Calu3 (cell line): ENCODE data around the gene IL1RAPL2. TPM values are rescaled to one million over a fixed set of nuclear protein-coding genes. Genes with fewer than 3 reads are reported as not detected.

Experiments
- BruUV-seq: library from RNA; stranded (reverse); fragments of 400-500 nt; replicated peaks from 2 replicates; lab custom pipeline; 2021; lab: Mats Ljungman, UMichigan
- CTCF ChIA-PET: fragments of 300-600 bp; sonication (Branson Sonifier 250); formaldehyde crosslinking; loops from one replicate; lab custom pipeline; 2022; ENCODE audit warnings: antibody characterized with exemption; lab: Charles Lee
- DNase-seq: peaks from one replicate; pipeline ENCODE4 v3.0.0; 2022
- H3K27ac Mint-ChIP-seq: one replicate; pipeline ENCODE4 v1.8.0; 2022; ENCODE audit warnings: mixed read lengths; ENCODE audit not compliant: unreplicated experiment
- H3K27me3 Mint-ChIP-seq: one replicate; pipeline ENCODE4 v1.8.0; 2022; ENCODE audit warnings: mixed read lengths; ENCODE audit not compliant: unreplicated experiment
- H3K36me3 Mint-ChIP-seq: one replicate; pipeline ENCODE4 v1.8.0; 2022; ENCODE audit warnings: mild to moderate bottlenecking, moderate library complexity, mixed read lengths; ENCODE audit not compliant: insufficient read depth, unreplicated experiment
- H3K4me1 Mint-ChIP-seq: one replicate; pipeline ENCODE4 v1.8.0; 2022; ENCODE audit warnings: mild to moderate bottlenecking, low read depth, mixed read lengths; ENCODE audit not compliant: unreplicated experiment
- H3K4me3 Mint-ChIP-seq: one replicate; pipeline ENCODE4 v1.8.0; 2022; ENCODE audit warnings: mild to moderate bottlenecking, low read depth, moderate library complexity, mixed read lengths; ENCODE audit not compliant: unreplicated experiment
- H3K9me3 Mint-ChIP-seq: one replicate; pipeline ENCODE4 v1.8.0; 2022; ENCODE audit warnings: low read depth, mixed read lengths; ENCODE audit not compliant: unreplicated experiment
- intact Hi-C: fragments of 100-400 bp; cut with micrococcal nuclease; formaldehyde crosslinking; loops from one replicate; pipeline ENCODE4 v1.10.0; 2022; ENCODE audit not compliant: unreplicated experiment
- total RNA-seq: library from RNA; stranded (reverse); gene quantifications from 2 replicates; pipeline ENCODE4 v1.2.3, GENCODE V29; 2022
- TF ChIP-seq, protein P1 (sequence below): fragments of 200-600 bp; IDR thresholded peaks from one replicate; pipeline ENCODE4 v1.8.0; 2022; ENCODE audit warnings: antibody characterized with exemption; ENCODE audit not compliant: unreplicated experiment

The IL1RAPL2 gene
- total RNA-seq, 1 experiment from 2014 or later = not detected

GRCh38 chrX:104833401-104833800 lies 267.4 kb downstream of the IL1RAPL2 start:
- CTCF ChIA-PET = no interaction called here
- no peak overlapping the region for H3K4me3 Mint-ChIP-seq
- no peaks in the 10 kb centered on the region for H3K9me3 Mint-ChIP-seq
- no peak for DNase-seq
- no peaks in the 10 kb centered on the region for H3K4me1 Mint-ChIP-seq
- no peak overlapping the region for H3K27ac Mint-ChIP-seq
- TF ChIP-seq, protein P1, sequence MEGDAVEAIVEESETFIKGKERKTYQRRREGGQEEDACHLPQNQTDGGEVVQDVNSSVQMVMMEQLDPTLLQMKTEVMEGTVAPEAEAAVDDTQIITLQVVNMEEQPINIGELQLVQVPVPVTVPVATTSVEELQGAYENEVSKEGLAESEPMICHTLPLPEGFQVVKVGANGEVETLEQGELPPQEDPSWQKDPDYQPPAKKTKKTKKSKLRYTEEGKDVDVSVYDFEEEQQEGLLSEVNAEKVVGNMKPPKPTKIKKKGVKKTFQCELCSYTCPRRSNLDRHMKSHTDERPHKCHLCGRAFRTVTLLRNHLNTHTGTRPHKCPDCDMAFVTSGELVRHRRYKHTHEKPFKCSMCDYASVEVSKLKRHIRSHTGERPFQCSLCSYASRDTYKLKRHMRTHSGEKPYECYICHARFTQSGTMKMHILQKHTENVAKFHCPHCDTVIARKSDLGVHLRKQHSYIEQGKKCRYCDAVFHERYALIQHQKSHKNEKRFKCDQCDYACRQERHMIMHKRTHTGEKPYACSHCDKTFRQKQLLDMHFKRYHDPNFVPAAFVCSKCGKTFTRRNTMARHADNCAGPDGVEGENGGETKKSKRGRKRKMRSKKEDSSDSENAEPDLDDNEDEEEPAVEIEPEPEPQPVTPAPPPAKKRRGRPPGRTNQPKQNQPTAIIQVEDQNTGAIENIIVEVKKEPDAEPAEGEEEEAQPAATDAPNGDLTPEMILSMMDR = no peak
- intact Hi-C loops = no loop called here
- BruUV-seq = no TSS peak
- H3K36me3 Mint-ChIP-seq = no peaks in the 10 kb centered on the region
- no peaks in the 10 kb centered on the region for H3K27me3 Mint-ChIP-seq

GRCh38 chrX:104842646-104843045 lies 276.6 kb downstream of the IL1RAPL2 start:
- Mint-ChIP-seq H3K4me3 (no peak overlapping the region), H3K4me1 (no peaks in the 10 kb centered on the region), H3K27me3 (no peaks in the 10 kb centered on the region), H3K9me3 (peaks cover 4% of the 10 kb centered on the region), H3K27ac (no peak overlapping the region), H3K36me3 (no peaks in the 10 kb centered on the region)
- intact Hi-C loops = no loop called here
- no TSS peak for BruUV-seq
- TF ChIP-seq, protein P1 = no peak
- no peak for DNase-seq
- CTCF ChIA-PET = no interaction called here

DNA sequence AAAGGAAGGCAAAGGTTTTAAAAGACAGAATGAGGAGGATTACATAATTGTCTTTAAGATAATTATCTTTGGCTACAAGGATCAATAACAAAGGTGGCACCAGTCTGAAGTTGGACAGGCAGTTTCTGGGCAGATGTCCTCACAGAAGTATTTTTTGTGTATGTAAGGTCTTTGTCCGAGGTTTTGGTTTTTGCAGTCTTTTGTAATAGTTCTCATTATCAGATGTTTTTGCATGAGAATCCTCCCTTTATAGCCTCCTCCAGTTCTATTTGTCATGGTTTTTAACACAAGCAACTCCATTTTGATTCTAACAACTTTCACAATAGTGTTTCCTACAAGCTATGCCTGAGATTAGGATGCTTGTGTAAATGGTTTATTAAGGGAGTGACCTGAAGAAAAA lies 286.2 kb downstream of the IL1RAPL2 start:
- Mint-ChIP-seq H3K9me3 (peaks cover 3% of the 10 kb centered on the region), H3K27ac (no peak overlapping the region), H3K36me3 (no peaks in the 10 kb centered on the region), H3K4me1 (no peaks in the 10 kb centered on the region), H3K4me3 (no peak overlapping the region), H3K27me3 (no peaks in the 10 kb centered on the region)
- DNase-seq = no peak
- TF ChIP-seq, protein P1 = no peak
- intact Hi-C loops = no loop called here
- no TSS peak for BruUV-seq
- CTCF ChIA-PET = no interaction called here

DNA sequence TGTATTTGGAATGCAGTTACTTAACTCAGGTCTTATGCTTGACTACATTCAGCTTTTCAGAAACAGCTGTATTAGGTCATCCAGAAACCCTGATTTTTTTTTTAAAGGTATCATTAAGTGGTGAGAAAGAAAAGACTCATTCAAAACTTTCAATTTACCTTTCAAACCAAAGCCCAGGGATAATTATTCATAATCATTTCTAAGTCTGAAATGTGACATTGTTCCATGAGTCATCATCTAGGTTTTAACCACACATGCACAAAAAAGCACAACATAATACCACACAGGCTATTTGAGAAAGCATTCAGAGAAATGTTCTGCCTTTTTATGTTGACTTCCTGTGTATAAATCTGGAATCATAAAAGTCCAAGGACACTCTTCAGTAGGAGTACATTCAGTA lies 288.2 kb downstream of the IL1RAPL2 start:
- no peak overlapping the region for H3K4me3 Mint-ChIP-seq
- no peak overlapping the region for H3K27ac Mint-ChIP-seq
- no peaks in the 10 kb centered on the region for H3K36me3 Mint-ChIP-seq
- no peak for DNase-seq
- CTCF ChIA-PET = no interaction called here
- H3K27me3 Mint-ChIP-seq = no peaks in the 10 kb centered on the region
- no TSS peak for BruUV-seq
- TF ChIP-seq, protein P1 = no peak
- peaks cover 3% of the 10 kb centered on the region for H3K9me3 Mint-ChIP-seq
- intact Hi-C loops = no loop called here
- H3K4me1 Mint-ChIP-seq = no peaks in the 10 kb centered on the region
